Kidney epithelial cell (primary cell): Measurements from ENCODE around the gene ARHGEF7. TPM values are rescaled to one million over a fixed set of nuclear protein-coding genes. Genes with fewer than 3 reads are reported as not detected.

Source experiments
- DNase-seq: peaks from one replicate; pipeline ENCODE4 v3.0.0-alpha.2; 2010; ENCODE audit warnings: low read depth
- H3K27me3 ChIP-seq: 2 replicates; pipeline ENCODE4 v1.6.0; 2011; ENCODE audit warnings: low read length; ENCODE audit not compliant: control insufficient read depth, insufficient read depth
- H3K36me3 ChIP-seq: 2 replicates; pipeline ENCODE4 v1.5.1; 2011; ENCODE audit warnings: low read length; ENCODE audit not compliant: control insufficient read depth, insufficient read depth
- H3K4me3 ChIP-seq: 2 replicates; pipeline ENCODE4 v1.5.1; 2011; ENCODE audit warnings: low read depth, mild to moderate bottlenecking, control low read depth, low read length
- total RNA-seq: library from RNA; depleted of rRNA; stranded (reverse); fragments of >200 nt; gene quantifications from 2 replicates; pipeline ENCODE4 v1.2.3, GENCODE V29; 2015
- TF ChIP-seq, protein P1 (sequence below): IDR thresholded peaks from 2 replicates; pipeline ENCODE4 v1.5.1; 2011; ENCODE audit warnings: mild to moderate bottlenecking, moderate library complexity, low read length, control low read depth, inconsistent platforms; ENCODE audit not compliant: insufficient read depth, poor library complexity, severe bottlenecking

ARHGEF7 gene
- total RNA-seq, 1 donor from 2014 or later, result 32.4 TPM

DNA sequence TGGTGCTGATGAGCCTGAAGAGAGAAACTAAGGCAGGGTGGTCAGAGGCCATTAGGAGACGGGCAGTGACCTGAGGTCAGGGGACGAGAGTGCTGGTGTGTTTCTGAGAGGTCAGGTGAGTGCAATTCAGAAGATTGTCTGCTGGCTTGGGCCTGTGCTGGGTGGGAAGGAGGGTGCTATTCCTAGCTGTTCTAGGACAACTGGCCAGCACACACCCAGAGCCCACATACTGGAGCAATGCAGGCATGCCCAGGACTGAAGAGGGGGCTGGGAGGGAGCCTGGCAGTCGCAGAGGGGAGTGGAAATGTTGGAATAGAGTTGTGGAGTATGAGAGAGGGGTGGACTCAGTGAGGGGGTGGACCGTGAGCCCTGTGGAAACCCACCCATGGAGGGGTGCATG is 16.5 kb downstream of the ARHGEF7 start:
- TF ChIP-seq, protein P1, sequence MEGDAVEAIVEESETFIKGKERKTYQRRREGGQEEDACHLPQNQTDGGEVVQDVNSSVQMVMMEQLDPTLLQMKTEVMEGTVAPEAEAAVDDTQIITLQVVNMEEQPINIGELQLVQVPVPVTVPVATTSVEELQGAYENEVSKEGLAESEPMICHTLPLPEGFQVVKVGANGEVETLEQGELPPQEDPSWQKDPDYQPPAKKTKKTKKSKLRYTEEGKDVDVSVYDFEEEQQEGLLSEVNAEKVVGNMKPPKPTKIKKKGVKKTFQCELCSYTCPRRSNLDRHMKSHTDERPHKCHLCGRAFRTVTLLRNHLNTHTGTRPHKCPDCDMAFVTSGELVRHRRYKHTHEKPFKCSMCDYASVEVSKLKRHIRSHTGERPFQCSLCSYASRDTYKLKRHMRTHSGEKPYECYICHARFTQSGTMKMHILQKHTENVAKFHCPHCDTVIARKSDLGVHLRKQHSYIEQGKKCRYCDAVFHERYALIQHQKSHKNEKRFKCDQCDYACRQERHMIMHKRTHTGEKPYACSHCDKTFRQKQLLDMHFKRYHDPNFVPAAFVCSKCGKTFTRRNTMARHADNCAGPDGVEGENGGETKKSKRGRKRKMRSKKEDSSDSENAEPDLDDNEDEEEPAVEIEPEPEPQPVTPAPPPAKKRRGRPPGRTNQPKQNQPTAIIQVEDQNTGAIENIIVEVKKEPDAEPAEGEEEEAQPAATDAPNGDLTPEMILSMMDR, result no peak
- Histone ChIP-seq H3K36me3 (no peaks in the 10 kb centered on the region), H3K27me3 (peaks cover 2% of the 10 kb centered on the region), H3K4me3 (no peak overlapping the region)
- no peak for DNase-seq

DNA sequence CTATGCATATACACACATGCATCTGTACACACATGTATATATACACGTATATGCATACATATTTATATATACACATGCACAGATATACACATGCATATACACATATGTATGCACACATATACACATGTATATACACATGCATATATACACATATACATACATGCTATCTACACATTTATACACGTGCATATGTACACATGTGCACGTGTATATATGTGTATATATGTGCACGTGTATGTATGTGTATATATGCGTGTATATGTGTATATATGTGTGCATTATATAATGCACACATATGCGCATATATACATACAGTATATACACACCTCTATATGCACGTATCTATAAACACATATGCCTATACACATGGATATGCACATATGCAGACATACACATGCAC is 17.8 kb downstream of the ARHGEF7 start:
- peaks cover 2% of the 10 kb centered on the region for H3K27me3 ChIP-seq
- TF ChIP-seq, protein P1, result no peak
- H3K36me3 ChIP-seq, result no peaks in the 10 kb centered on the region
- H3K4me3 ChIP-seq, result no peak overlapping the region
- DNase-seq, result no peak

DNA sequence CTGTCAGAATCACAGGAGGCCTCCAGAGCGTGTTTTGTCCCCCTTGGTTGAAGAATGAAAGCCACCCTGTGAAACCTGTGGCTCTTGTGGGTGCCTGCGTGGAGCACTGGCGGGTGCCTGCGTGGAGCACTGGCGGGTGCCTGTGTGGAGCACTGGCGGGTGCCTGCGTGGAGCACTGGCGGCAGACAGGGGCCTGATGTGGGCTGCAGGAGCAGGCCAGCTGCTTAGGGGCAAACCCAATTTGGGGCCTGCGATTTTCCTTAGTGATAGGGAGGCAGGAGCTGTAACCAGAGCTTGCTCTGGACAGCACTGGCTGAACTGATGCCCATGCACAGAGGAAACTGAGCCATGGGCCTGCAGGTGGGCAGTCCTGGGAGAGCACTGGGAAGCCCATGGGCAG is 24.3 kb downstream of the ARHGEF7 start:
- TF ChIP-seq, protein P1, result no peak
- DNase-seq, result no peak
- Histone ChIP-seq H3K27me3 (peaks cover 5% of the 10 kb centered on the region), H3K4me3 (no peak overlapping the region), H3K36me3 (no peaks in the 10 kb centered on the region)

DNA sequence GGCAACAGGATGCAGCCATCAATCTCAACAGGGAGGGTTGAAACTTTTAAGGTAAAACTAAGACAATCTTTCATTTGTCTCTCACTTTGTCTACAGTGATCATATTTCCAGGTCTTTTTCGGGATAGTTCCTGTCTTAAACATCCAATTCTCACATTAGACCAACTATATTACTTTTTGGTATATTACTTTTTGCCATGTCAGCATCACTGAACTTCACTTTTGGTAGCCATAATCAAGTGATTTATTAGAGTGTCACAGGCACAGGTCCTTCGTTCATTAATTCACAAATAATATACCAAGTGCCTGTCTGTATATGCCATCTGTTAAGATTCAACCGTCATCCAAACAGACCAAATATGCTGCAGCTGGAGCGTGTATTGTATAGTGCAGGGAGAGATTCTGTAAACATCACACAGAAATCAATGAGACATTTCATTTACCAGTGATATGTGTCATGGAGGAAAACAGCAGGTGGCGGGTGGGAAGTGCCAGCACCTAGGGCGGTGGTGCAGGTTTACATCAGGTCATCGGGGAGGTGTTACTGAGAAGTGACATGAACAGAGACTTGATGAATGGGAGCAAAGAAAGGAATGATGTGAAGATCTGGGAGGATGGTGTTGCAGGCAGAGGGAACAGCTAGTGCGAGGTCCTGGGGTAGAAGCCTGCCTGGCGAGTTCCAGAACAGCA is 24.9 kb downstream of the ARHGEF7 start:
- Histone ChIP-seq H3K27me3 (peaks cover 5% of the 10 kb centered on the region), H3K4me3 (no peak overlapping the region), H3K36me3 (no peaks in the 10 kb centered on the region)
- TF ChIP-seq, protein P1, result no peak
- DNase-seq, result no peak

DNA sequence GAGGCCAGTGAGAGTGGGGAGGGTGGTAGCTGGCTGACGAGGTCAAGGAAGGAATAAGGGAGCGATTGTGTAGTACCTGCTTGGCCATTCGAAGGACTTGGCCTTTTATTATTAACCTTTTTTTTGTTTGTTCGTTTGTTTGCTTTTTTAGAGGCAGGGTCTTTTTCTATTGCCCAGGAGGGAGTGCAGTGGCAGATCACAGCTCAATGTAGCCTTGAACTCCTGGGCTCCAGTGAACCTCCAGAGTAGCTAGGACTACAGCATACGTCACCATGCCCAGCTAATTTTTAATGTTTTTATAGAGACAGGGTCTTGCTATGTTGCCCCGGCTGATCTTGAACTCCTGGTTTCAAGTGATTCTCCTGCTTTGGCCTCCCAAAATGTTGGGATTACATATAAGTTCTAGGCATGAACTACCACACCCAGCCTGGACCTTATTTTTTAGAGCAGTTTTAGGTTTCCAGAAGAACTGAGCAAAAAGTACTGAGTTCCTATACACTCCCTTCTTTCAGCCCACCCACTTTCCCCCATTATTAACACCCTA is 25.5 kb downstream of the ARHGEF7 start:
- H3K4me3 ChIP-seq, result no peak overlapping the region
- H3K27me3 ChIP-seq, result peaks cover 9% of the 10 kb centered on the region
- DNase-seq, result no peak
- H3K36me3 ChIP-seq, result no peaks in the 10 kb centered on the region
- TF ChIP-seq, protein P1, result no peak

DNA sequence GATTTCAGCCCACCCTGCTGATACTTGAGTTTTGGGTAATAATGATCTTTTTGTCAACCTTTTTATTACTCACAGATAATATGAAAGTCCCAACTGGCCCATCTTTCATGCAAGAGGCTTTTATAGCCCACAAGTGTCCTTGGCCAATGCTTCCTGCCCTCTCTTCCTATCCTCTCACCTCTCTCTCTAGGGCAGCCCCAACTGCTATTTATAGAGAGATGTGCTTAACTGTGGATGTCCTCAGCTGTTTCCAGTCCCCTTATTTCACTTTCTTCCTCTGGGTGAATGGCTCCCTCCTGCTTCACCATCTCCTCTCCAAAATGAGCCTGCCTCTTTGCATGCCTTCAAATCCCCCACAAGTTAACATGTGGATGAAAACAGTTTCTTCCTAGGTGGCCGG is 27.4 kb downstream of the ARHGEF7 start:
- no peak overlapping the region for H3K4me3 ChIP-seq
- H3K27me3 ChIP-seq, result peaks cover 16% of the 10 kb centered on the region
- TF ChIP-seq, protein P1, result no peak
- no peak for DNase-seq
- H3K36me3 ChIP-seq, result no peaks in the 10 kb centered on the region
